ENCODE results near the gene IRF2BP2. TPM values are rescaled to one million over a fixed set of nuclear protein-coding genes. Genes with fewer than 3 reads are reported as not detected.

IRF2BP2 gene
- total and polyA plus RNA-seq, 2 experiments from 2014 or later: 68.2 to 135 TPM

DNA sequence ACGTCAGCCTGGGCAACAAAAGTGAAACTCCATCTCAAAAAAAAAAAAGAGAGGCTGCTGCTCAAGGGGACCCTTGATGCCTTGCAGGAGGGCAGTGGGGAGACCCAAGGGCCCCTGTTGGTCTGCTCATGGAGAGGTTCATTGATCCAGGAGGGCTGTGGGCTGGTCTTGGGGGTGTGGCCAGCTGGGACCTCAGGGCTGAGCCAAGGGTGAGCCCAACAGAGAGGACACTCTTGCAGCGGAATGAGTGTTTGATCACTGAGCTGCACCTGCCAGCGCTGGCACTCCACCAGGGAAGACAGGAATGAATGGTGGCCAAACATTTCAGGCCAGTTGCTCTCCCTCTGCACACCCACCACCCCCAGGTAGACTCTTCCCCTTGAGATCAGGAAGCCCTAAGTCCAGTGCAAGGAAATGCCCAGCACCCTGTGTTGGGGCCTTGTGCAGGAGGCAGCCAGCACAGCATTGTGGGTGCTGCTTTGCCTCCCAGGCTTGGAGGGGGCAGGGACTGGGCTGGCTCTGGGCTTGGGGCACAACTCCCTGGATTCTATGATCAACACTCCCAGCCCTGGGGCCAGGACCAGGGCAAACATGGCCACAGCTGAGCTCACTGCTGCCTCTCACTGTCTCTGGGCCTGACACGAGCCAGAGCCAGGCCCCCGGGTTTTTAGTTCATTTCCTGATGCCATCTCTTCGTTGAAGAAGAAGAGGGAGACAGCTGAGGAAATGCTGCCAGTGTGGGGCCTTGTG is 50.7 kb downstream of the IRF2BP2 start:
- no peak overlapping the region for H3K27ac ChIP-seq
- no peak overlapping the region for H3K4me2 ChIP-seq
- TF ChIP-seq EZH2 (IDR thresholded peaks at IDR 0.05; ENCODE audit: borderline replicate concordance) (no peak), EZH2phosphoT487 (IDR thresholded peaks at IDR 0.05; ENCODE audit: low read depth, severe bottlenecking, unreplicated experiment) (no peak)
- TF ChIP-seq, protein P1, sequence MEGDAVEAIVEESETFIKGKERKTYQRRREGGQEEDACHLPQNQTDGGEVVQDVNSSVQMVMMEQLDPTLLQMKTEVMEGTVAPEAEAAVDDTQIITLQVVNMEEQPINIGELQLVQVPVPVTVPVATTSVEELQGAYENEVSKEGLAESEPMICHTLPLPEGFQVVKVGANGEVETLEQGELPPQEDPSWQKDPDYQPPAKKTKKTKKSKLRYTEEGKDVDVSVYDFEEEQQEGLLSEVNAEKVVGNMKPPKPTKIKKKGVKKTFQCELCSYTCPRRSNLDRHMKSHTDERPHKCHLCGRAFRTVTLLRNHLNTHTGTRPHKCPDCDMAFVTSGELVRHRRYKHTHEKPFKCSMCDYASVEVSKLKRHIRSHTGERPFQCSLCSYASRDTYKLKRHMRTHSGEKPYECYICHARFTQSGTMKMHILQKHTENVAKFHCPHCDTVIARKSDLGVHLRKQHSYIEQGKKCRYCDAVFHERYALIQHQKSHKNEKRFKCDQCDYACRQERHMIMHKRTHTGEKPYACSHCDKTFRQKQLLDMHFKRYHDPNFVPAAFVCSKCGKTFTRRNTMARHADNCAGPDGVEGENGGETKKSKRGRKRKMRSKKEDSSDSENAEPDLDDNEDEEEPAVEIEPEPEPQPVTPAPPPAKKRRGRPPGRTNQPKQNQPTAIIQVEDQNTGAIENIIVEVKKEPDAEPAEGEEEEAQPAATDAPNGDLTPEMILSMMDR (IDR thresholded peaks at IDR 0.05; ENCODE audit: poor library complexity): no peak
- H4K20me1 ChIP-seq (ENCODE audit: insufficient read depth, poor library complexity, severe bottlenecking): no peaks in the 10 kb centered on the region
- H3K9me2 ChIP-seq (replicated peaks; ENCODE audit: insufficient read depth): no peaks in the 10 kb centered on the region
- peaks cover 9% of the 10 kb centered on the region for H3K4me1 ChIP-seq (ENCODE audit: insufficient read depth)
- no peaks in the 10 kb centered on the region for H3K27me3 ChIP-seq
- WGBS (ENCODE audit: low lambda C conversion rate, missing lambda C conversion rate): 82% methylated on average over 5 of the region's 6 CpGs
- H3K79me2 ChIP-seq: no peaks in the 10 kb centered on the region
- H3K4me3 ChIP-seq: no peak overlapping the region
- no peaks in the 10 kb centered on the region for H3K36me3 ChIP-seq (replicated peaks; ENCODE audit: insufficient read depth, low read depth)
- H2AFZ ChIP-seq: no peak overlapping the region
- H3K9me3 ChIP-seq (ENCODE audit: low read depth): no peaks in the 10 kb centered on the region
- DNase-seq (ENCODE audit: low spot score): no peak

DNA sequence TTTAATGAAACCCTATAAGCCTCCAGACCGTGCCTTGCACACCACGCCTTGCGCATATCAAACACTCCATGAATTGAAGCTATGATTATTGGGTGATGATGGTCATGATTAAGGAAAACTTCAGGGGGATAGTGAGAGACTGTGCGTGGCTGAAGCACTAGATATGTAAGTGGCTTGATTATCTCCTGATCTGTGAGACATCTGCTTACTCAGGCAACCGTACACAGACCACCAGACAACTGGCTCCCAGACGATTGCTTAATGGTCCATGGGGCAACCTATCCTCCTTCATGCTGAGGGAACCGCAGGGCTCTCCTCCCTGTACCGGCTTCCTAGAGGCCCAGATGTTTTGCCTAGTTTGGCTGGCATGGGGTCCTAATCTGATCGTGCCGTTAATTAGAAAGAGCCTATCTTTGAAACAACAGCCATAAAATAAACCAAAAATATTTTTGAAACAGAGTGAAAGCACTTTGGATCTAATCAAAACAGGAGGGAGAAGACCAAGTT is 51.6 kb downstream of the IRF2BP2 start:
- Histone ChIP-seq H3K9me3 (ENCODE audit: low read depth) (no peaks in the 10 kb centered on the region), H3K36me3 (replicated peaks; ENCODE audit: insufficient read depth, low read depth) (no peaks in the 10 kb centered on the region), H3K4me1 (ENCODE audit: insufficient read depth) (peaks cover 6% of the 10 kb centered on the region), H3K9me2 (replicated peaks; ENCODE audit: insufficient read depth) (no peaks in the 10 kb centered on the region), H2AFZ (no peak overlapping the region), H3K27ac (no peak overlapping the region), H4K20me1 (ENCODE audit: insufficient read depth, poor library complexity, severe bottlenecking) (no peaks in the 10 kb centered on the region), H3K27me3 (no peaks in the 10 kb centered on the region), H3K4me3 (no peak overlapping the region), H3K79me2 (no peaks in the 10 kb centered on the region), H3K4me2 (no peak overlapping the region)
- no peak for TF ChIP-seq EZH2 (IDR thresholded peaks at IDR 0.05; ENCODE audit: borderline replicate concordance)
- no peak for TF ChIP-seq EZH2phosphoT487 (IDR thresholded peaks at IDR 0.05; ENCODE audit: low read depth, severe bottlenecking, unreplicated experiment)
- TF ChIP-seq, protein P1 (IDR thresholded peaks at IDR 0.05; ENCODE audit: poor library complexity): no peak
- WGBS (ENCODE audit: low lambda C conversion rate, missing lambda C conversion rate): 73% methylated on average over 10 of the region's 10 CpGs
- no peak for DNase-seq (ENCODE audit: low spot score)

- Histone ChIP-seq H4K20me1 (ENCODE audit: insufficient read depth, poor library complexity, severe bottlenecking) (no peaks in the 10 kb centered on the region), H3K27ac (no peak overlapping the region), H3K79me2 (no peaks in the 10 kb centered on the region), H3K9me3 (ENCODE audit: low read depth) (no peaks in the 10 kb centered on the region), H3K4me3 (no peak overlapping the region), H3K27me3 (no peaks in the 10 kb centered on the region), H3K4me1 (ENCODE audit: insufficient read depth) (peaks cover 9% of the 10 kb centered on the region), H3K36me3 (replicated peaks; ENCODE audit: insufficient read depth, low read depth) (no peaks in the 10 kb centered on the region), H3K4me2 (no peak overlapping the region), H2AFZ (no peak overlapping the region), H3K9me2 (replicated peaks; ENCODE audit: insufficient read depth) (no peaks in the 10 kb centered on the region)
- TF ChIP-seq EZH2phosphoT487 (IDR thresholded peaks at IDR 0.05; ENCODE audit: low read depth, severe bottlenecking, unreplicated experiment) (no peak), EZH2 (IDR thresholded peaks at IDR 0.05; ENCODE audit: borderline replicate concordance) (no peak)
- TF ChIP-seq, protein P1 (IDR thresholded peaks at IDR 0.05; ENCODE audit: poor library complexity): no peak
- WGBS (ENCODE audit: low lambda C conversion rate, missing lambda C conversion rate): 90% methylated on average over 4 of the region's 4 CpGs
- no peak for DNase-seq (ENCODE audit: low spot score)
Measured at GRCh38 chr1:234556245-234556943, 53.6 kb downstream of the IRF2BP2 start.
